COLO668 (cell line): Measurements from ENCODE around the gene MYLK.
"Not testable (repeated sequence)": the region's sequence is repeated elsewhere in the genome, so short reads cannot be mapped to it uniquely, and the experiment has no call there.

Source experiments
- DNase-seq: peaks from one replicate; lab custom pipeline; 2025; ENCODE audit not compliant: unreplicated experiment; lab: John Stamatoyannopoulos, UW

MYLK gene

GRCh38 chr3:123752228-123752627 is 131.9 kb downstream of the MYLK start:
- DNase-seq: no peak

GRCh38 chr3:123751433-123751832 is 132.7 kb downstream of the MYLK start:
- no peak for DNase-seq

GRCh38 chr3:123750659-123751420 is 133.3 kb downstream of the MYLK start:
- DNase-seq: no peak

DNA sequence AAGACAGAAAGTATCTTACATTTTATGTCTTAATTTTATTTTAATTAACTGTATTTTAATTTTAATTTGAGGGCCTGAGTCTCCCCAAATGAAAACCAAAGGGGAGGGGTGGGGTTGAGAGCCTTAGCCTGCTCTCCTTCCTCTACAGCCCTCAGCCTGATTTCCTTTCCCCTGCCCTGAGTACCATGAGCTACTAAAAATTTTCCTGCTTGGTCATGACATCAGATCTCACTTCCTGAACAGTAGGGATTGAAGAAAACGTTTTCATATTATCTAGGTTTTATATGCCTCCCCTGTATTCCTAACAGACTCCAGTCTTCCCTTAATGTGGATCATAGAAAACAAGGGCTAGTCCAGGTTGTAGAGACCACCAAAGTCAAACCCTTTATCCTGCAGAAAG is 133.9 kb downstream of the MYLK start:
- DNase-seq: no peak

GRCh38 chr3:123749711-123750110 is 134.4 kb downstream of the MYLK start:
- DNase-seq: no peak

DNA sequence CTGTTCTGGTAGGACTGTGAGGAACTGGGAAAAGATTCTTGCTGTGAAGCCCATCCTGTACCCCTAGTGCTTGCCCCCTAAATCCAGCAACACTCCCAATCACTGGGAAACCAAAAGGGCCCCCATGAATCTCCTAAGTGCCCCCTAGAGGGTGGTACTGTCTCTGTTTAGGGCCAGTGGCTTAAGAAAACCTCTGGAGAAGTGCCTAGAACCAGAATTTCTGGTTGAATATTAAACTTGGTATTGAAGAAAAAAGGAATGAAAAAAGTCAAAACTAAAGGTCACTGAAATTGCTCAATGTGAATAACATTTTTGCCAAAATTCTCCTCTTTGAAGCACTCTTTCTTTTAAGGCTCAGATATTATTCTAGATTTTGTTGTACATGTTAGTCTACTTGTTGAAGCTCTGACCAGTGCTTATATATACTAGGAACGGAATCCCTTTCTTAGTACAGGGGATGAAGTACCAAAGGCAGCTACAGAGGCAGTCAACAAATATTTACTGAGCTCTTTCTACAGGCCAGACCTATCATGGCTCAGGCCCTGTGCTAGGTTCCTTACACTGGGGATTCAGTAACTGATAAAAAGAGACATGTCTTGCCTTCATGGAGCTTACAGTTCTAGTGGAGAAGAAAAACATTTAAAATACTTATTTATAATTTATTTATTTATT is 138.8 kb downstream of the MYLK start:
- no peak for DNase-seq

- no peak for DNase-seq
These were observed 140.1 kb downstream of the MYLK start for GRCh38 chr3:123744064-123744463.

DNA sequence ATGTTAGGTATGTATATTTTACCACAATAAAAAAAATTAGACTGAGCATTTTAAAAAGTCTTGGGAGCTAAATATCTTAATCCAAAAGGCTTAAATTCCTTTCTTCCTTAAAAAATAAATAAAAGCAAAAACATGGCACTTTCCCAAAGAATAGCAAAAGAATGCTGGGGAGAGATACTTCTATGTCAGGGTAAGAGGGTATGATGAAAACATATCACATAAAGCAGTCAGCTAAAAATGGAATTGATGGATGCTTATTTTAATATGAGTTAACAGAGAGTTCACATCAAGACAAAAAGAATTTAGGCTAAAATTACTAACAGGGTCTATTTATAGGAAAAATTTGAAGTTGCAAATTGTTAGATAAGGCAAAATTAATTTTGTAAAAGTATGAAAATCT is 141.0 kb downstream of the MYLK start:
- no peak for DNase-seq

GRCh38 chr3:123741041-123741511 is 143.1 kb downstream of the MYLK start:
- DNase-seq: no peak

DNA sequence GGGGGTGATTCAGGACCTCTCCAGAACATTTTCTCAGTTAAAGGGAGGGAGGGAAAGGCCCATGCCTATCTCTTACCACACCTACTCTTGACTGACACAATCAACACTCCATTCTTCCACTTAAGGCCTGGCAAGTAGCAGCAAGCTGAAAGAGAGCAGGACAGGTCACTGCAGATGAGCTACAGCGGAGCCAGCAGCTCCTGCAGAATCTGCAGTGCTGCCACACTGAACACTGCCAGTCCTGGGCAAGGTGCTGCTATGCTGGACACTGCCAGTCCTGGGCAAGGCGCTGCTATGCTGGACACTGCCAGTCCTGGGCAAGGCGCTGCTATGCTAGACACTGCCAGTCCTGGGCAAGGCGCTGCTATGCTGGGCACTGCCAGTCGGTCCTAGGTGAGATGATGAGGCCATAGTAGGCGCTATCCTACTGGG is 143.7 kb downstream of the MYLK start:
- no peak for DNase-seq

GRCh38 chr3:123739754-123740153 is 144.4 kb downstream of the MYLK start:
- DNase-seq: no peak

- DNase-seq: no peak
These were observed 145.0 kb downstream of the MYLK start for GRCh38 chr3:123739106-123739505.

- not testable (repeated sequence) for DNase-seq
These were observed 145.6 kb downstream of the MYLK start for GRCh38 chr3:123738522-123738921.

DNA sequence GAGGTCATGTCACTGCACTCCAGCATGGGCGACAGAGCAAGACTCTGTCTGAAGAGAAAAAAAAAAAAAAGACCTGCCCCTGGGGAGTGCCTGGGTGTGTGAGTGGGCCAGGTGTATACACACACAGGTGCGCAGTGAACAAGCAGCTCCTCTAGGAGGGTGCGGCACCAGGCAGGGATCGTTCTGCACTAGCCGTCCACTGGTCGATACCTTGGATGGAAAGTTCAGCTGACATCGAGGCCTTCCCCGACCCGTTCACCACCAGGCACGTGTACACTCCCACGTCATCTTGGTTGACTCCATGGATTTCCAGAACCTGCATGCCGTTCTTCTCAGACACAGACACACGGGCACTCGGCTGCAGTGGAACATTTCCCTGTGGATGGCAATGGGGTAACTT is 147.0 kb downstream of the MYLK start:
- DNase-seq: no peak

DNA sequence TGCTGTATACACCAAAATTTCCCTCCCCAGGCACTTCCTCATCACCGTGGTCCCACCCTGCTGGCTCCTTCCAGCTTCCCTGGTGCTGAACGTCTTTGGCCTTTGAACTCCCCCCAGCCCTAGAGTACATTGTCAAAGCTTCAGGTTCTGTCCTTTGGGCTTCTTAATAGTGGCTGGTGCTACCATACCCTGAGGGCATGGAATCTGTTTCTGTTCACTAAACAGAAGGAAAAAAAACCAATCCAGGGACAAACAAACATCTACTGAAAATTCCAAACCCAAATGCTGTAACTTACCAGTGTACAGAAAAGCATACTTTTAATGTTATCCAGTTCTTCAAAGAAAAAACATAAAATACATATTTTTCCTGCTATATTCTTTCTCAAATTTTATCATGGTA is 148.7 kb downstream of the MYLK start:
- DNase-seq: no peak

- no peak for DNase-seq
These were observed 149.6 kb downstream of the MYLK start for GRCh38 chr3:123734527-123734902.

DNA sequence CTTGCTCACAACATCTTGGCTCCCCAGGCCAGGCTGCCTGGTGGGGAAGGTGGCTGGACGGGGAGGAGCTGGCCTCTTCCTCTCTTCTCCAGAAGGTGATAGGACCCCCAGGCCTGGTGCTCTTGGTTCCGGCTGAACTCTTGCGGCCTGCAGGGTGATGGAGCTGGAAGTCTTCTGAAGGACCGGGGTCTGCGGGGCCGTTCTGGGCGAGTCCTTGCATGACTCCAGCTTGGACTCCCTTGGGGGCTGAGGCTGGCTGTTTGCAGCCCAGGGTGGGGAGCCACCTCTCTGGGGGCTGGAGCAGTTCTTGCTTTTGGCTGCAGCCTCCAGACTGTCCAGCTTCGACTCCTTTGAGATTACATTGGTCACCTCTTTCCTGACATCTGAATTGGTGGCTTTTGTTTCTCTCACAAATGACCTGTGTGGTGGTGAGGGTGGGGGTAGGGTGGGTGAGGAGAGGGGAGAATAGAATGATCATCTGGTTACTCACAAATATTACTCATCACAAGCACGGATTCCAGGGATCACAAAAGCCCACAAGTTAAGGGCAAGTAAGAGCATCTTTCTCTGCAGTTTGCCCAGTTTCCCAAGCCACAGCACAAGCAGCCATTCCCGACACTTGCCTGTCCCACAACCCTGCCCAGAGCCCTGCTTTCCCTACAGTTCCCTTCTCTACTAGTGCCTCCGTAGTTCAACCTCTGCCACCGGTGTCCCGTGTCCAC is 150.2 kb downstream of the MYLK start:
- DNase-seq: no peak

- DNase-seq: no peak
These were observed 150.8 kb downstream of the MYLK start for GRCh38 chr3:123733341-123733740.

GRCh38 chr3:123732447-123732846 is 151.7 kb downstream of the MYLK start:
- peak; percentile 69 for DNase-seq

DNA sequence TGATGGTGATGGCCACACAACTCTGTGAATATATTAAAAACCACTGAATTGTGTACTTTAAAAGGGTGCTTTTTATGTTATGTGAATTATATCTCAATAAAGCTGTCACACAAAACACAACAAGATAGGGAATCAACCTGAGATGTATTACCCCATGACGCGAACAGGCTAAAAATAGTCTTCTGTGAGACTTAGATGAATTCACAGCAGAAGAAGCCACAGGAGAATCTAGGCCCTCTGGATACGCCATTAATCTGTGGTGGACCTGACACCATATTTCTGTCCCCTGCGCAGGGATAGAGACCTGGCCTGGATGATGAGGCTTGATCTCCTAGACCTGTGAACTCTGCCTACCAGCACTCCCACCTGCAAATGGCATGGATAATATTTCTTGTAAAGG is 153.3 kb downstream of the MYLK start:
- no peak for DNase-seq

DNA sequence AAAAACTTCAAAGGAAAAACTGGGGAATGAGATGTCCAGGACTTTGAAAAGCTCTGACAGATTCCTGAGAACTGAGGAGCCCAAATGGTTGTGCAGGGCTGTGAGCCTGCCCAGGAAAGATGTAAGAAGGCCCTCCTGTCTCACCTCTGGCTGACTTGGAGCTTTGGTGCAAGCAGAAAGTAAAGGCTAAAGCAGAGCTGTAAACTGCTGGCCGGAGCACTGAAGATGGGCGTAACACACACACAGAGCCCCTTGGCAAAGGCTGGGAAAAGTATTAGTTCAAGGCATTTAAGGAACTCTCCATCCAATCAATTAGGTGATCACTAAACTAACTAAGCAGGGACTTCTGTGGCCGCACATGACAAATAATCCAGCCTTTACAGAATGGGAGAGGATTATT is 155.1 kb downstream of the MYLK start:
- no peak for DNase-seq

DNA sequence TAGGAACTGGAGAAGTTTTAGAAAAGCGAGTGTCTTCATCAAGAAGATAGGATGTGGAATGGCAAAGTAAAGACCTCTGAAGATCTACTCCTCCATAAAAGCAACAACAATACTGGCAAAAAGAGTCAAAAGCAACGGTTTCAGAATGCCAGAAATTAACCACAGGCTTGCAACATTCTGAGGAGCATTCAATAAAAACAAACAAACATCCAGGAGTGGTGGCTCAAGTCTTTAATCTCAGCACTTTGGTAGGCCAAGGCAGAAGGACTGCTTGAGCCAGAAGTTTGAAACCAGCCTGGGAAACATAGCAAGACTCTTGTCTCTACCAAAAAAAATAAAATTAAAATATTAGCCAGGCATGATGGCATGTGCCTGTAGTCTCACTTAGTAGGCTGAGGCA is 156.1 kb downstream of the MYLK start:
- DNase-seq: no peak
